ENCODE measurements around the gene PCSK6.

The PCSK6 gene

GRCh38 chr15:101498717-101499480 is 9.4 kb upstream of the PCSK6 start:
- no peak for DNase-seq

- DNase-seq = no peak
Measured at GRCh38 chr15:101498076-101498716, 8.7 kb upstream of the PCSK6 start.

GRCh38 chr15:101497484-101498034 is 8.1 kb upstream of the PCSK6 start:
- no peak for DNase-seq

DNA sequence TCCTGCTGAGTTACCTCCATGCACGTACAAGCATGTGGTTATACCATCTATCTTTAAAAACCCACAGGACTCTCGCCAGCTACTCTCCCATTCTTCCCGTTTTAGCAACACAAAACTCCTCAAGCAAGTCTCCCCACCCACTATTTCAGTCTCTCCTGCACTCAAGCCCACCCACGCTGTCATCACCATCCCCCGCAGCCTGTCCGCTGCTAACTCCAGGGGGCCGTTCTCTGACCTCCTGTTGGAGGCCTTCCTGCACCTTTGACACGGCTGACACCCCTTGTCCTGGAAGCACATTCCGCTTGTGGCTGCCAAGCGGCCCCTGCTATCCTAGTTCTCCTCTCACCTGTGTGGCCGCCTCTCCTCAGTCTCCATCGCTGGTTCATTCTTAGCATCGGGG is 7.5 kb upstream of the PCSK6 start:
- no peak for DNase-seq

- DNase-seq = no peak
Measured at GRCh38 chr15:101496198-101496986, 6.9 kb upstream of the PCSK6 start.

- DNase-seq = no peak
Measured at GRCh38 chr15:101495334-101496197, 6.1 kb upstream of the PCSK6 start.

DNA sequence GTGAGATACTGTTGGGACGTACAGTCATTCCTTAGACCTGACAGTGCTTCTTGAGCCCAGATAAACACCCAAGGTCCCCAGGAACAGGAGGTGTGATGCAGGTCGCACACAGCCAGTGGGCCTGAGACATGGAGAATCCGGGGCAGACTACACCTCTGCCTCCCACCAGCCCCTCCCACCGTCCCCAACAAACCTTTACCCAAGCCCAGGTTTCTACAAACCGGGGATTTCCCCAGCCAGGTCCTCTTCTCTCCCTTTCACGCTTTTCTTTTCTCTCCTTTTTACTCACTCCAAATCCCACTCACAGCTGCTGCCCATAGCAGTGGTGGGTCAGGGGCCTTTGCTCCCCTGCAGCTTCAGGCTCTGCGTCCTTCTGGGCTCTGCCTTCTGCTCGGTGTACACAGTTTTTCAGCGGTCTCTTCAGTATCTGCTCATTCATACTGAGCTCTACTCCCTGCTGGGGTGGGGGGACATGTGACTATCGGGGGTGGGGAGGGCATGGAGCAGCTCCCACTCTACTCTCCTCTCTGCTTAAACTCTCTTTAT is 4.8 kb upstream of the PCSK6 start:
- DNase-seq = no peak

DNA sequence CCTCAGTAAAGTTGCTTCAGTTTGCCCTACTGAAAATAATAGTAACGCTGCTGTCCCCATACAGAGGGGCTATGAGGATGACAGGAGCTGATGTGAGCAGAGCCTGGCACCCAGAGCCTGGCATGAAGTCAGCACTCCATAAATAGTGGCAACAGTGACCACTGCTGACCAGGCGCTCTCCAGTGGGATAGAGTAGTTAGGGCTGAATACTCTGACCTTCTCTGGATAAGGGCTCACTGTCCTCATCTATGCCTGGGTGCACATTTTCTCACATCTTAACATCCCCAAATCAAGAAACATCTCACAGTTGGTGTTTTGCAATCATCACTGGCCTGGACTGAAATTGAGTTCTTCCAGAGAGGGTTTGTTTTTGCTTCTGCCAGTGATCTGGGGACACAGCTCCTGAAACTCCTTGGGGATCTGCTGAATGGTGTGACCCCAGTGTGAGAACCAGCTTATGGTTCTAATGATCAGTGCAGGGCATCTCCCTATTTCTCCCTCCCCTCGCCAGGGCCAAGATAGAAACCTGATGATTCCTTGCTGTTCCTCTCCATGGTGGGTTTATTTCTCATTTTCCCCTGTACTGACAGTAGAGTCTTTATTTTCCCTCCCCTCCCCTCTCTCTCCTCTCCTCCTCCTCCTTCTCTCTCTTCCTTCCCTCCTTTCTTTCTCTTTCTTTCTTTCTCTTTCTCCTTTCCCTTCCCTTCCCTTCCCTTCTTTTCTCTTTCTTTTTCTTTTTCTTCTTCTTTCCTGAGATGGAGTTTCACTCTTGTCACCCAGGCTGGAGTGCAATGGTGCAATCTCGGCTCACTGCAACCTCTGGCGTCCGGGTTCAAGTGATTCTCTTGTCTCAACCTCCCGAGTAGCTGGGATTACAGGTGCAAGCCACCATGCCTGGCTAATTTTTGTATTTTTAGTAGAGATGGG is 3.5 kb upstream of the PCSK6 start:
- DNase-seq = peak; percentile 66

DNA sequence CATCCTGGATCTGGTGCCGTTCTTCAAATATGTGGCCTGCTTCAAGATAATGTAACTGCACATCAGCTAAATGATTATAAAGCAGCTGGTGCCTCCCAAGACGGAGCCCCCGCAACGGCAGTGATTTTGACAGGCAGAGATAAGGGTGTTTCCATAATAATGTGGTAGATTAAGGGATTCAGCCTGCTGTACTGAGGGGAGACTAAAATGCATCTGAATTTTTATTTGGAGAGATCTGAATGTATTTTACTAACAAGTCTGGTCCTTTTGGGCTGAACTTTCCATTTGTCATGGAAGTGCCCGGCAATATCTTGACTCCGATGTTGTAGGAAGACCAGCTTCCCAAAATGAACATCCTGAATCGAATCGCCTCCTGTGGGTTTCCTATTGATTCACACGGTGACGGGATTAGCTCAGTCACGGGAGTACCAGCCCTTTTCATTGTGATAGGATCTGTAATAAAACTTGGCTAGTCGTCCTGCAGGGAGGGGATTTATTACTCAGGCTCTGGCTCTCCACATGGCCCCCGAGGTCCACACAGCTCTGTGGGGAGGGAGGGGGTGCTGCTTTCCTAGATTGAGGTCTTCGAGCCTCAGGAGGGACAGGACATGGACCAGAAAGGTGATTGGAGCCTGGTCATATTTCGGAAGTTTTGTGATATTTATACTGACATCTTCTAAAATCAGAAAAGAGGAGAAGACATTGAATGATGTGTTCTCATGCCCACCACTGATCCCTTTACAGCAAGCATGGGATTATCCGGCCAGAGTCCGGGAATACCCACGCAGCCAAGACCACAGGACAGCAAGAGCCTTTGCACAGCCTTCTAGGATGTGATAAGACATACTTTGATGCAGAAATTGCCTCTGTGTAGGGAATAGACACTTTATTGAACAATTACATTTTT is 2.5 kb upstream of the PCSK6 start:
- DNase-seq = no peak

DNA sequence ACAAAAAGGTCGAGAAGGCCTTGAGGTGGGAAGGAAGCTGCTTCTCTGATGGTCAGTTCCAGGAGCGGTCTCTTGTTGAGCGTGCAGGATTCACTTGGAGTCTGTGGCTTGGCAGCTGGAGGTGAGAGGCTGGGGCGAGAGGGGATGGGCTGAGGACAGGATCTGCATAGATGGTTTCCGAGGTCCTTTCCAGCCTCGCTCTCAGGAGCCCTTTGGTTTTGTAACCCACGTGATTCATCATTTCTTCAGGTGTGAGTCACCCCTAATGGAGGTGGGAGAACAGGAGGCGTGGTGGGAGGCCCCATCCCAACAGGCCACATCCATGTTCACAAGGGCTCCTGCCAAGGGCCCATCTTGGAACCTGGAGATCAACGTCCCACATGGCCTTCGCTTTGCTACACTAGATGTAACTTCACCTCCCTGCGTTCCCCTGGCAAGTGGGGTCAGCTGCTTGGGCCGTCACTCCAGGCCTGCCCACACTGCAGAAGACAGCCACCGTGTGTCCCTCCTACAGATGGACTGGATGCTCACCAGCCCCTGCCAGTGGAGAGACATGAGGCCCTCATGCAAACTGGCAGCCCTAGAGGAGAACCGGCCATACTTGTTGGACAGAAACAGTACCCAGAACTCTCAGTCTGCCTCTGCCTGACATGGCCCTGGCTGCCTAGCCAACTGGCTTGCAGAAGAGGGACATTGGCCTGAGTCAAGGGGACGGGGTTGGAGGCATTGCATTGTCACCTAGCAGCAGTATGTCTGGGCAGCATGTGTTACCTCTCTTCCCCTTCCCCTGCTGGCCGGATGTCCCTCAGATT is 1.6 kb upstream of the PCSK6 start:
- no peak for DNase-seq

DNA sequence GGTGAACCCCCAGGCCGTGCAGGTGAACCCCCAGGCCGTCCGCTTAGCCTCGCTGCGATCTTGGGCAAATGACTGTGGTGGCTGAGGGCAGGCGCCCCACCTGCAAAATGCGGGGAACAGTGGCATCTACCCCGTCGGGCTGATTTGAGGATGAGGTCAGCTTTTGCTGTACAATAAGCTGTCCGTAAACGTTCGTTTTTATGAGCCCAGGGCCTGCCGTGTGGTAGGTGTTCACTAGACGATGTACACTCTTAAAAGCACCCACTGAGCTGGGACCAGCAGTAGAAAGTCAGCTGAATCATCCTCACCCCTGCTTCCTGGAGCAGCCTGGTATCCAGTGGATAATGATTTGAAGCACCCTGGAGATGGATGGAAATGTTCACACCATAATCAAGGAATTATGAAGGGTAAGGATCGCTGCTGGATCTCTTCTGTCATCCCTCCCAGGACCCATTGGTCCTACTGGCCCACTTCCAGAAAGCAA is 943 bp upstream of the PCSK6 start:
- DNase-seq = no peak

GRCh38 chr15:101489237-101489598 is 289 bp downstream of the PCSK6 start:
- DNase-seq = no peak

DNA sequence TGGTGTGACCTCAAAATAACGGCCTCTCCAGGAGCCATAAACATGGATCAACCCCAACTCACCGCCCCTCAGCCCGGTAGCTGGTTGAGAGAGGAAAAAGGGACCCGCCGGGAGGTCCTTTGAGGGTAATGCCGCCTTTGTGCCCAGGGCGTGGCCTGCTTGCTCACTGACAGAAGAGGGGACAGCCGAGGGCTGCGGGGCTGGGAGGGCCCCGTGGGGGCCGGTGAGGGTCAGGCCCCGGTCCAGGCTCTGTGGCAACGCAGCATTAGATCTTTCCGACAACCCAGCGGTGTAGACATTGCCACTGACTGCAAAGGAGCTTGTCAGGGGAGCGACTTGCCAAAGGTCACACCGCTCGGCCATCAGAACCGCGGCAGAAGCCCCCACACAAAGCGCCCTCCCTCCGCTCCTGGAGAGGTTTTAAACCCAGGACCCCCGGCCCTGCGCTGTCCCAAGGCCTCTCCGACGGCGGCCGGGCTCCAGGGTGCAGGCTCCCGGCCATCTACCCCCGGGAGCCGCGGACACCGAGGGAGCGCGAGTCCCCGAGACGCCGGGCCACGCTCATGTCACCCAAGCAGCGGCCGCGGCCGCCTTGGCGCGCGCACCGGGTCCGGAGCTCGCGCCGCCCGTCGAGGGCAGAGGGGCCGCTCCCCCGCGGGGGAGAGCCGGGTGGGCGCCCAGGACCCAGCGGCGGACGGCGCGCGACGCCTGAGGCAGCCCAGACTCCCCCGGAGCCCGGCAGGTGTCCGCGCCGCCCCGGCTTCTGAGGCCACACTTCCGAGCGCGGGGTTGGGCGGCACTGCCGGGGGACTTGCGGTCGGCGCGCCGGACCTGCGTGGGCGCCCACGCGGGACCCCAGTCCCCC is 975 bp downstream of the PCSK6 start:
- DNase-seq = no peak

DNA sequence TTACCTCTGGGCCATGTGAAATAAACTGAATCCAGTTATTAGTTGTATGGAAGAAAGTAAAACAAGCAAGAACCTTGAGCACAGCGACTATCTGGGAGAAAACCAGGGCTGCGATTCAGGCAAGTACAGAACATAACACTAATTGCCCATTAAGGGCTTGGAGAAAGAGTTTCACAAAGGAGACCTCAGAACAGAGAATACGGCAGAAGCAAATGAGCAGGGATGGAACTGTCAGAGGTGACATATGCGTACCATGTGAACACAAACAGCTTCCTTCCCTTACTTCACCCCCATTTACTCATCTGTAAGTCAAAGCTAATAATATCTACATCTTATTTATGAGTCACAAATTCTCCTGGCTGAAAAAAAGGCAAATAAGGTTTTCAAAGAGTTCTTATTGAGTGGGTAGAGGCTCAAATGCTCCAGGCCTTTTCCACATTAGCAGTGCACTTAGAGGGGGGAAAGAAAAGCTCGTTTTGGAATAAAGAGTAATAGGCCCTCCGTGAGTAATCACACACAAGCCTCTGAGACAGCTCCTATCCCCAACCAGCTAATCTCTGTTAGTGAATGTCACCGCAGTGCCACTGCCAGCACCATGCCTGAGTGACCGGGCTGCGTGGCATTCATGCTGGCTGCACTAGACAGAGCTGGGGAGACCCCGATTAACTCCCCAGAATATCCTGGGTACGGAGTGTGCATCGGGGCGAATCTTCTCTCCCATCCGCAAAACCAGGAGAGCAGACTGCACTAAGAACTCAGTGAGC is 2.6 kb downstream of the PCSK6 start:
- no peak for DNase-seq

GRCh38 chr15:101483462-101483861 is 6.0 kb downstream of the PCSK6 start:
- no peak for DNase-seq

DNA sequence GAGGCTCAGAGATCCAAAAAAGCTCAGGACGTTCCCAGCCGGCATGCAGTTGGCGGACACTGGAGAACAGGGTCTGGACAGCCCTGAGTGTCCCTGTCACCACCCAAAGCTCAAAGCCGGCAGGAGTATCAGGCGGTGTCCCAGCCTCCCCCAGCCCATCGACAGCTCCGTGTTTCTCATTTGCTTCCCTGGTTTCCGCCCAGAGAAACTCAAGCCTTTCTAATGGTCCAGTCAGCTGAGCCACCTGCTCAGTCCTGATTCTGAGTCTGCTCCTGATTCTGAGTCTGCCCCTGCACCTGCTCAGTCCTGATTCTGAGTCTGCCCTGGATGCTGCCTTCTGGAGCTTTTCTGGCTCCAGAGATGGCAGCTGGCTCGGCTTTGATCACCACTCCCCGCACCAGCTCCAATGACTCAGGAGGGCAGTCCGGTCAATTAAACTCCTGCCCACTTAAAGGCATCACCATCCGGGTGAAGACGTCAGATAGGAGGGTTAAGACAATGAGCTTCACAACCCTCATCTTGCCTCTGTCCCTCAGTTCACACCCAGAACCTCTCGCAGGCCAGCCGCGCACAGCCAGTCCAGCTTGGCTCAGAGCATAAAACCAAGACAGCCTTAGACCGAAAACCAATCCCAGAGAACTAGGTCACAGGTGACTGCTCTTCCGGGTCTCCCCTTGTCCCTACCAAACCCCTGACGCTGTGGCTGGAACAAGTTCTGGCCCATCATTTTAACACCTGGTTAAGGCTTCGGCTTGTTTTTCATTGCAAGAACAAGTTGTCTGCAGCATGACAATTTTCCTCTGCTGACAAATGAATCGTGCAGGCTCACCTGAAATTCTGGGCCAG is 6.8 kb downstream of the PCSK6 start:
- no peak for DNase-seq
